HepG2 (cell line): ENCODE results near the gene ZNF24. TPM values are rescaled to one million over a fixed set of nuclear protein-coding genes. Genes with fewer than 3 reads are reported as not detected.

ENCODE experiments used
- ATF4 ChIP-seq, 2 experiments: fragments of 450-650 bp in 1 of 2; sonication (generic) in 1 of 2; formaldehyde crosslinking; IDR thresholded peaks; 2 replicates each; pipeline versions ENCODE4 v1.5.0 to v1.8.0; 2020 to 2022; ENCODE audit warnings: mild to moderate bottlenecking in 1 of 2, missing genetic modification reagents in 1 of 2
- ATF5 ChIP-seq: sonication (generic); formaldehyde crosslinking; IDR thresholded peaks from 2 replicates; pipeline ENCODE4 v1.4.0; 2020; ENCODE audit warnings: mild to moderate bottlenecking, low read depth, missing genetic modification reagents
- DZIP1 ChIP-seq: sonication (generic); formaldehyde crosslinking; IDR thresholded peaks from 2 replicates; pipeline ENCODE4 v1.5.0; 2020; ENCODE audit warnings: mild to moderate bottlenecking, missing genetic modification reagents
- FIP1L1 ChIP-seq: fragments of 200-400 bp; formaldehyde crosslinking; IDR thresholded peaks from 2 replicates; pipeline ENCODE4 v1.6.1; 2018; ENCODE audit warnings: low read depth, mild to moderate bottlenecking, low read length, moderate library complexity, borderline replicate concordance; ENCODE audit not compliant: insufficient read depth
- FOXA1 ChIP-seq, 2 experiments: fragments of 450-650 bp in 1 of 2; sonication (generic) in 1 of 2; formaldehyde crosslinking in 1 of 2; IDR thresholded peaks; 2 replicates each; pipeline versions ENCODE4 v1.4.0 to v1.6.1; 2016 to 2020; ENCODE audit warnings: missing genetic modification reagents in 1 of 2
- GTF3A ChIP-seq: sonication (generic); formaldehyde crosslinking; conservative IDR thresholded peaks from 2 replicates; pipeline ENCODE4 v1.4.0; 2020; ENCODE audit warnings: mild to moderate bottlenecking, missing genetic modification reagents
- HHEX ChIP-seq: IDR thresholded peaks from 2 replicates; pipeline ENCODE4 v1.6.1; 2016; ENCODE audit warnings: control low read depth
- HOXA9 ChIP-seq: sonication (generic); formaldehyde crosslinking; IDR thresholded peaks from 2 replicates; pipeline ENCODE4 v1.8.1; 2022; ENCODE audit warnings: missing genetic modification reagents, mild to moderate bottlenecking, moderate library complexity, borderline replicate concordance
- IKZF4 ChIP-seq: sonication (generic); formaldehyde crosslinking; IDR thresholded peaks from 2 replicates; pipeline ENCODE4 v1.5.1; 2020; ENCODE audit warnings: borderline replicate concordance, mild to moderate bottlenecking, low read depth, missing genetic modification reagents; ENCODE audit errors: not compliant biosample characterization
- ISX ChIP-seq: sonication (generic); formaldehyde crosslinking; conservative IDR thresholded peaks from 2 replicates; pipeline ENCODE4 v1.5.0; 2020; ENCODE audit warnings: missing genetic modification reagents
- KAT8 ChIP-seq: IDR thresholded peaks from 2 replicates; pipeline ENCODE4 v1.6.1; 2016; ENCODE audit warnings: missing genetic modification reagents, missing compliant biosample characterization
- KDM2A ChIP-seq: sonication (generic); formaldehyde crosslinking; IDR thresholded peaks from 2 replicates; pipeline ENCODE4 v1.4.0; 2020; ENCODE audit warnings: low read depth, missing genetic modification reagents, borderline replicate concordance
- POLR2AphosphoS5 ChIP-seq: IDR thresholded peaks from 2 replicates; pipeline ENCODE4 v1.6.1; 2012; ENCODE audit warnings: low read depth, low read length
- REL ChIP-seq: sonication (generic); formaldehyde crosslinking; conservative IDR thresholded peaks from 2 replicates; pipeline ENCODE4 v1.8.0; 2022; ENCODE audit warnings: mild to moderate bottlenecking, missing genetic modification reagents, moderate library complexity
- RFXAP ChIP-seq: sonication (generic); formaldehyde crosslinking; IDR thresholded peaks from 2 replicates; pipeline ENCODE4 v1.4.0; 2020; ENCODE audit warnings: missing genetic modification reagents, borderline replicate concordance
- TEF ChIP-seq: sonication (generic); formaldehyde crosslinking; IDR thresholded peaks from 2 replicates; pipeline ENCODE4 v1.5.0; 2020; ENCODE audit warnings: missing genetic modification reagents
- ZNF101 ChIP-seq: sonication (generic); formaldehyde crosslinking; IDR thresholded peaks from 2 replicates; pipeline ENCODE4 v1.4.0; 2020; ENCODE audit warnings: mild to moderate bottlenecking, low read depth, missing genetic modification reagents, borderline replicate concordance
- ZNF180 ChIP-seq: sonication (generic); formaldehyde crosslinking; IDR thresholded peaks from 2 replicates; pipeline ENCODE4 v1.4.0; 2020; ENCODE audit warnings: low read depth, missing genetic modification reagents, borderline replicate concordance
- ZNF350 ChIP-seq: sonication (generic); formaldehyde crosslinking; IDR thresholded peaks from 2 replicates; pipeline ENCODE4 v1.4.0; 2020; ENCODE audit warnings: mild to moderate bottlenecking, low read depth, missing genetic modification reagents, borderline replicate concordance
- ZNF557 ChIP-seq: sonication (generic); formaldehyde crosslinking; IDR thresholded peaks from 2 replicates; pipeline ENCODE4 v1.4.0; 2020; ENCODE audit warnings: missing genetic modification reagents
- ZNF746 ChIP-seq: sonication (generic); formaldehyde crosslinking; IDR thresholded peaks from 2 replicates; pipeline ENCODE4 v1.8.0; 2022; ENCODE audit warnings: mild to moderate bottlenecking, missing genetic modification reagents
- ZNF784 ChIP-seq: sonication (generic); formaldehyde crosslinking; IDR thresholded peaks from 2 replicates; pipeline ENCODE4 v1.5.1; 2020; ENCODE audit warnings: missing genetic modification reagents, mild to moderate bottlenecking, borderline replicate concordance
- ZSCAN12 ChIP-seq: sonication (generic); formaldehyde crosslinking; IDR thresholded peaks from 2 replicates; pipeline ENCODE4 v1.9.0; 2021; ENCODE audit warnings: mild to moderate bottlenecking, missing genetic modification reagents
- polyA plus RNA-seq, 8 experiments: library from polyadenylated mRNA; depleted of rRNA in 3 of 8; stranded (reverse) in 7 of 8; unstranded in 1 of 8; fragments of >200 nt; fragmentation: Illumina TruSeq in 4 of 8; extraction: Trizol in 4 of 8; gene quantifications; 2 replicates each; pipeline versions ENCODE4 v1.2.1 to v1.2.3, GENCODE V29; 2011 to 2016; ENCODE audit warnings: low read depth in 4 of 8, missing spikeins in 1 of 8, mixed read lengths in 1 of 8; ENCODE audit not compliant: insufficient read depth in 1 of 8
- total RNA-seq, 5 experiments: library from RNA; depleted of rRNA; stranded (reverse); fragments of >200 nt; fragmentation: Illumina TruSeq; extraction: Trizol; gene quantifications; 2 replicates each; pipeline ENCODE4 v1.2.3, GENCODE V29; 2016; ENCODE audit warnings: low read depth in 1 of 5

Gene ZNF24
- total and polyA plus RNA-seq, 2 of the 13 experiments (the other 11 are each of a cell fraction or from before 2014, with no cell fraction given): 19.5 to 41.1 TPM

- TF ChIP-seq ZNF746 (CRISPR knock-in tag) (no peak; the same call in 1 of the 2 replicates), KDM2A (CRISPR knock-in tag) (peak; percentile 79), ZSCAN12 (CRISPR knock-in tag) (no peak), ZNF350 (peak; percentile 61; the same call in 1 of the 2 replicates), ZNF784 (CRISPR knock-in tag) (peak; percentile 59), FOXA1 (IDR thresholded peaks at IDR 0.05) (no peak), FOXA1 (CRISPR knock-in tag; IDR thresholded peaks at IDR 0.05) (peak; percentile 3; the same call in 1 of the 2 replicates), HOXA9 (CRISPR knock-in tag) (0 out of 2 replicates have a peak, but pooled peaks have one; percentile 34), ATF4 (CRISPR knock-in tag; IDR thresholded peaks at IDR 0.05) (peak in 1 of 2 experiments; percentile 56; a peak in 2 of 4 replicates), REL (CRISPR knock-in tag) (peak; percentile 45; the same call in 1 of the 2 replicates), ATF5 (no peak), IKZF4 (CRISPR knock-in tag) (peak; percentile 49), FIP1L1 (no peak), TEF (CRISPR knock-in tag) (peak; percentile 25; the same call in 1 of the 2 replicates), KAT8 (CRISPR knock-in tag) (peak; percentile 83), ZNF180 (no peak), ZNF557 (0 out of 2 replicates have a peak, but pooled peaks have one; percentile 43), POLR2AphosphoS5 (peak; percentile 81), DZIP1 (CRISPR knock-in tag) (no peak), GTF3A (CRISPR knock-in tag) (no peak), HHEX (CRISPR knock-in tag) (no peak), ISX (CRISPR knock-in tag) (no peak), ZNF101 (CRISPR knock-in tag) (no peak), RFXAP (peak; percentile 37; the same call in 1 of the 2 replicates)
Observed at GRCh38 chr18:35343936-35344735, at the start of gene ZNF24 (continued).
